Measurements from ENCODE around the gene RAB20.

- TF ChIP-seq, protein P1, sequence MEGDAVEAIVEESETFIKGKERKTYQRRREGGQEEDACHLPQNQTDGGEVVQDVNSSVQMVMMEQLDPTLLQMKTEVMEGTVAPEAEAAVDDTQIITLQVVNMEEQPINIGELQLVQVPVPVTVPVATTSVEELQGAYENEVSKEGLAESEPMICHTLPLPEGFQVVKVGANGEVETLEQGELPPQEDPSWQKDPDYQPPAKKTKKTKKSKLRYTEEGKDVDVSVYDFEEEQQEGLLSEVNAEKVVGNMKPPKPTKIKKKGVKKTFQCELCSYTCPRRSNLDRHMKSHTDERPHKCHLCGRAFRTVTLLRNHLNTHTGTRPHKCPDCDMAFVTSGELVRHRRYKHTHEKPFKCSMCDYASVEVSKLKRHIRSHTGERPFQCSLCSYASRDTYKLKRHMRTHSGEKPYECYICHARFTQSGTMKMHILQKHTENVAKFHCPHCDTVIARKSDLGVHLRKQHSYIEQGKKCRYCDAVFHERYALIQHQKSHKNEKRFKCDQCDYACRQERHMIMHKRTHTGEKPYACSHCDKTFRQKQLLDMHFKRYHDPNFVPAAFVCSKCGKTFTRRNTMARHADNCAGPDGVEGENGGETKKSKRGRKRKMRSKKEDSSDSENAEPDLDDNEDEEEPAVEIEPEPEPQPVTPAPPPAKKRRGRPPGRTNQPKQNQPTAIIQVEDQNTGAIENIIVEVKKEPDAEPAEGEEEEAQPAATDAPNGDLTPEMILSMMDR (IDR thresholded peaks at IDR 0.05) = no peak
- TF ChIP-seq SIN3A (IDR thresholded peaks at IDR 0.05; ENCODE audit: borderline replicate concordance, insufficient read depth, low read depth, low read length) = no peak
Measured at GRCh38 chr13:110477706-110478245, 83.7 kb downstream of the RAB20 start.
